Stimulated activated CD4-positive, alpha-beta T cell treated with anti-CD3 and anti-CD28 coated beads, TNF-alpha, amount 100 ng/mL, for 1 hour (primary cell): ENCODE data around the gene AREL1.

Experiments
- DNase-seq, 3 donors: peaks; one replicate each; pipeline ENCODE4 v3.0.0-alpha.2; 2020; ENCODE audit warnings: low read depth in 3 of 3, low spot score in 1 of 3

Gene AREL1

GRCh38 chr14:74661726-74662450, 51.0 kb downstream of the AREL1 start:
- no peak for DNase-seq

- DNase-seq, result no peak
Observed at GRCh38 chr14:74660863-74661262, 52.0 kb downstream of the AREL1 start.

- DNase-seq, result no peak
Observed at GRCh38 chr14:74660167-74660566, 52.7 kb downstream of the AREL1 start.

GRCh38 chr14:74658535-74659131, 54.2 kb downstream of the AREL1 start:
- no peak for DNase-seq

GRCh38 chr14:74656964-74657363, 55.9 kb downstream of the AREL1 start:
- no peak for DNase-seq

- no peak for DNase-seq
Observed at GRCh38 chr14:74655599-74656395, 57.1 kb downstream of the AREL1 start.

GRCh38 chr14:74654931-74655330, 57.9 kb downstream of the AREL1 start:
- no peak for DNase-seq

- no peak for DNase-seq
Observed at GRCh38 chr14:74653386-74654138, 59.3 kb downstream of the AREL1 start.

- DNase-seq, result no peak
Observed at GRCh38 chr14:74652541-74652940, 60.3 kb downstream of the AREL1 start.

GRCh38 chr14:74650927-74651686, 61.8 kb downstream of the AREL1 start:
- no peak for DNase-seq

- DNase-seq, result no peak
Observed at GRCh38 chr14:74649673-74650072, 63.2 kb downstream of the AREL1 start.

- no peak for DNase-seq
Observed at GRCh38 chr14:74649167-74649566, 63.7 kb downstream of the AREL1 start.

GRCh38 chr14:74648601-74649000, 64.3 kb downstream of the AREL1 start:
- no peak for DNase-seq

- no peak for DNase-seq
Observed at GRCh38 chr14:74647678-74648461, 65.0 kb downstream of the AREL1 start.

- no peak for DNase-seq
Observed at GRCh38 chr14:74647061-74647677, 65.7 kb downstream of the AREL1 start.

- no peak for DNase-seq
Observed at GRCh38 chr14:74645756-74646470, 67.0 kb downstream of the AREL1 start.

GRCh38 chr14:74645244-74645643, 67.6 kb downstream of the AREL1 start:
- no peak for DNase-seq

- DNase-seq, result no peak
Observed at GRCh38 chr14:74641601-74642391, 71.1 kb downstream of the AREL1 start.
